Endothelial cell of umbilical vein (primary cell): Measurements from ENCODE around the gene JTB. TPM values are rescaled to one million over a fixed set of nuclear protein-coding genes. Genes with fewer than 3 reads are reported as not detected.
"Not testable (repeated sequence)": the region's sequence is repeated elsewhere in the genome, so short reads cannot be mapped to it uniquely, and the experiment has no call there.

Source experiments
- BruUV-seq: library from RNA; stranded (reverse); fragments of 400-500 nt; replicated peaks from 2 replicates; lab custom pipeline; 2021; lab: Mats Ljungman, UMichigan
- CTCF ChIA-PET: fragments of 300-600, 350-600 bp; sonication (Branson Sonifier 250); formaldehyde crosslinking; loops from one replicate; lab custom pipeline; 2021; ENCODE audit warnings: antibody characterized with exemption, inconsistent platforms; lab: Charles Lee
- POLR2A ChIA-PET: fragments of 300-600, 350-600 bp; sonication (Branson Sonifier 250); formaldehyde crosslinking; loops from one replicate; lab custom pipeline; 2021; ENCODE audit warnings: antibody characterized with exemption, inconsistent platforms; lab: Charles Lee
- DNase-seq: peaks from one replicate; pipeline ENCODE4 v3.0.0-alpha.2; 2011; ENCODE audit warnings: low read depth, low spot score
- FAIRE-seq: peaks from 2 replicates; lab custom pipeline; 2011; peaks lifted over from hg19 to GRCh38; lab: Jason Lieb, UNC
- H2AFZ ChIP-seq: 2 replicates; pipeline ENCODE4 v1.6.0; 2012; ENCODE audit warnings: low read depth, low read length, control low read depth, inconsistent platforms
- H3K27ac ChIP-seq: 2 replicates; pipeline ENCODE4 v1.5.1; 2011; ENCODE audit warnings: low read depth, mild to moderate bottlenecking, control low read depth, low read length, moderate library complexity; ENCODE audit not compliant: insufficient read depth
- H3K27me3 ChIP-seq, 2 experiments: 2 replicates each; pipeline versions ENCODE4 v1.6.0 to v1.6.1; 2011; ENCODE audit warnings: low read length in 2 of 2, mixed read lengths in 1 of 2; ENCODE audit not compliant: control insufficient read depth in 2 of 2, insufficient read depth in 2 of 2
- H3K36me3 ChIP-seq, 2 experiments: 2 replicates in 1 of 2; 3 replicates in 1 of 2; pipeline ENCODE4 v1.5.1; 2011; ENCODE audit warnings: low read length in 2 of 2, mild to moderate bottlenecking in 1 of 2, moderate library complexity in 1 of 2; ENCODE audit not compliant: control insufficient read depth in 2 of 2, insufficient read depth in 2 of 2; ENCODE audit errors: extremely low read depth in 1 of 2
- H3K4me1 ChIP-seq: 3 replicates; pipeline ENCODE4 v1.5.1; 2011; ENCODE audit warnings: mild to moderate bottlenecking, low read length; ENCODE audit not compliant: control insufficient read depth, insufficient read depth; ENCODE audit errors: extremely low read depth
- H3K4me2 ChIP-seq: 2 replicates; pipeline ENCODE4 v1.6.1; 2011; ENCODE audit warnings: low read length, control low read depth, mixed read lengths; ENCODE audit not compliant: insufficient read depth
- H3K4me3 ChIP-seq, 3 experiments: fragments of 200-600 bp in 1 of 3; sonication (generic), shearing (Covaris generic) in 1 of 3; replicated peaks in 1 of 3; 2 replicates each; pipeline ENCODE4 v1.5.1; 2011 to 2016; ENCODE audit warnings: control low read depth in 3 of 3, low read length in 3 of 3, mild to moderate bottlenecking in 2 of 3, inconsistent platforms in 1 of 3, low read depth in 1 of 3, moderate library complexity in 1 of 3; ENCODE audit not compliant: insufficient read depth in 1 of 3
- H3K79me2 ChIP-seq: 2 replicates; pipeline ENCODE4 v1.6.0; 2012; ENCODE audit warnings: low read length, inconsistent platforms; ENCODE audit not compliant: control insufficient read depth, insufficient read depth
- H3K9ac ChIP-seq: replicated peaks from 2 replicates; pipeline ENCODE3; 2011; ENCODE audit warnings: low read length, control low read depth; ENCODE audit not compliant: insufficient read depth; ENCODE audit errors: extremely low read depth
- H3K9me1 ChIP-seq: replicated peaks from 3 replicates; pipeline ENCODE4 v1.6.0; 2011; ENCODE audit warnings: mild to moderate bottlenecking, low read length; ENCODE audit not compliant: control insufficient read depth, insufficient read depth; ENCODE audit errors: extremely low read depth
- H3K9me3 ChIP-seq: replicated peaks from 2 replicates; pipeline ENCODE4 v1.5.1; 2012; ENCODE audit warnings: low read length, inconsistent platforms; ENCODE audit not compliant: control insufficient read depth, insufficient read depth
- H4K20me1 ChIP-seq: replicated peaks from 2 replicates; pipeline ENCODE3; 2011; ENCODE audit warnings: mild to moderate bottlenecking, low read length; ENCODE audit not compliant: control insufficient read depth, insufficient read depth; ENCODE audit errors: extremely low read depth
- CTCF ChIP-seq, 2 donors: IDR thresholded peaks; 1 replicate in 1 of 2; 2 replicates in 1 of 2; pipeline ENCODE4 v1.5.1; 2011; ENCODE audit warnings: low read length in 2 of 2, mild to moderate bottlenecking in 2 of 2, moderate library complexity in 2 of 2, control low read depth in 1 of 2, inconsistent platforms in 1 of 2, low read depth in 1 of 2; ENCODE audit not compliant: insufficient read depth in 1 of 2; ENCODE audit errors: extremely low read depth in 1 of 2
- FOS ChIP-seq: IDR thresholded peaks from 2 replicates; pipeline ENCODE4 v1.6.1; 2011; ENCODE audit warnings: mild to moderate bottlenecking, low read length, moderate library complexity, borderline replicate concordance; ENCODE audit not compliant: insufficient read depth
- JUN ChIP-seq: IDR thresholded peaks from 2 replicates; pipeline ENCODE4 v1.6.1; 2011; ENCODE audit warnings: borderline replicate concordance, low read depth; ENCODE audit not compliant: insufficient read length, insufficient read depth
- MYC ChIP-seq: IDR thresholded peaks from one replicate; pipeline ENCODE4 v1.6.1; 2011; ENCODE audit warnings: mild to moderate bottlenecking, low read depth, low read length
- POLR2A ChIP-seq: IDR thresholded peaks from 2 replicates; pipeline ENCODE4 v1.6.1; 2012; ENCODE audit warnings: low read depth, mild to moderate bottlenecking, control low read depth, low read length
- POLR2AphosphoS5 ChIP-seq: IDR thresholded peaks from 2 replicates; pipeline ENCODE4 v1.6.1; 2012; ENCODE audit warnings: low read depth, mild to moderate bottlenecking, control low read depth, low read length, moderate library complexity; ENCODE audit not compliant: insufficient read depth
- dilution Hi-C: fragments of 300-500 bp; cut with MboI; formaldehyde crosslinking; loops from one replicate; pipeline ENCODE4 v1.15.0; 2019; ENCODE audit warnings: low sequenced_read_pairs; ENCODE audit not compliant: extremely low pct_ligation_motif_present
- intact Hi-C: fragments of 100-400 bp; cut with micrococcal nuclease; formaldehyde crosslinking; loops from one replicate; pipeline ENCODE4 v1.10.0; 2022
- polyA plus RNA-seq, 4 experiments: library from polyadenylated mRNA; depleted of rRNA in 3 of 4; stranded (reverse) in 3 of 4; unstranded in 1 of 4; fragments of >200 nt; gene quantifications; 2 replicates each; pipeline versions ENCODE4 v1.2.1 to v1.2.3, GENCODE V29; 2011 to 2012; ENCODE audit warnings: missing spikeins in 1 of 4
- total RNA-seq: library from RNA; stranded (reverse); gene quantifications from 2 replicates; pipeline ENCODE4 v1.2.3, GENCODE V29; 2021

JTB gene
- total and polyA plus RNA-seq, 2 donors (not counting 3 experiments of a cell fraction or from before 2014, with no cell fraction given): 90.2 to 149 TPM

- Histone ChIP-seq H2AFZ (no peak overlapping the region), H3K4me3 (no peak overlapping the region), H3K27ac (no peak overlapping the region), H3K9me1 (no peaks in the 10 kb centered on the region), H3K9ac (no peak overlapping the region), H3K27me3 (no peaks in the 10 kb centered on the region), H4K20me1 (no peaks in the 10 kb centered on the region), H3K4me2 (no peak overlapping the region), H3K36me3 (no peaks in the 10 kb centered on the region), H3K79me2 (no peaks in the 10 kb centered on the region), H3K4me1 (no peaks in the 10 kb centered on the region), H3K9me3 (no peaks in the 10 kb centered on the region)
- dilution Hi-C loops: no loop called here
- TF ChIP-seq CTCF (IDR thresholded peaks at IDR 0.05; ENCODE audit: extremely low read depth in 1 of 2, insufficient read depth in 1 of 2, low read depth in 1 of 2, low read length in 2 of 2) (no peak), JUN (no peak), POLR2A (no peak), MYC (no peak), FOS (no peak), POLR2AphosphoS5 (no peak)
- intact Hi-C loops: no loop called here
- DNase-seq: no peak
- no peak for FAIRE-seq
- CTCF ChIA-PET: no interaction called here
- no TSS peak for BruUV-seq
- POLR2A ChIA-PET: interaction anchor here (2.1 kb wide), 1 partner anchor 10 kb away, joined by 6 read pairs; the partner anchor contains the start of gene RPS27
Observed at GRCh38 chr1:154000420-154000819, 22.9 kb upstream of the JTB start.

GRCh38 chr1:153996882-153997281 lies 19.4 kb upstream of the JTB start:
- H2AFZ ChIP-seq, H3K27ac ChIP-seq, H4K20me1 ChIP-seq, BruUV-seq, CTCF ChIA-PET, H3K9me1 ChIP-seq, dilution Hi-C loops, H3K36me3 ChIP-seq, H3K9ac ChIP-seq, FAIRE-seq, H3K4me3 ChIP-seq, POLR2A ChIA-PET, H3K9me3 ChIP-seq, H3K4me2 ChIP-seq, DNase-seq, H3K79me2 ChIP-seq, H3K27me3 ChIP-seq: not testable (repeated sequence)
- H3K4me1 ChIP-seq: peaks cover 10% of the 10 kb centered on the region
- intact Hi-C loops: loop anchor here (10.0 kb wide), 1 partner anchor 158 kb away; the partner anchor contains the start of gene NUP210L
